GM20431 (cell line): Measurements from ENCODE around the gene AKT1S1.

Experiments used
- in situ Hi-C: fragments of 300-500 bp; cut with MseI, MboI; formaldehyde crosslinking; loops from one replicate; pipeline ENCODE4 v1.15.0; 2020; ENCODE audit warnings: low sequenced_read_pairs; ENCODE audit not compliant: unreplicated experiment

AKT1S1 gene

GRCh38 chr19:49844138-49845095 lies 32.7 kb downstream of the AKT1S1 start:
- in situ Hi-C loops, result no loop called here

GRCh38 chr19:49843265-49843664 lies 33.9 kb downstream of the AKT1S1 start:
- in situ Hi-C loops, result no loop called here

GRCh38 chr19:49840736-49841249 lies 36.4 kb downstream of the AKT1S1 start:
- in situ Hi-C loops, result no loop called here

GRCh38 chr19:49840321-49840720 lies 36.8 kb downstream of the AKT1S1 start:
- in situ Hi-C loops, result no loop called here

GRCh38 chr19:49839713-49840112 lies 37.4 kb downstream of the AKT1S1 start:
- in situ Hi-C loops, result no loop called here

GRCh38 chr19:49838885-49839588 lies 38.1 kb downstream of the AKT1S1 start:
- in situ Hi-C loops, result no loop called here

GRCh38 chr19:49837425-49837824 lies 39.7 kb downstream of the AKT1S1 start:
- in situ Hi-C loops, result no loop called here

- in situ Hi-C loops, result no loop called here
Measured at GRCh38 chr19:49837009-49837310, 40.2 kb downstream of the AKT1S1 start.

- in situ Hi-C loops, result no loop called here
Measured at GRCh38 chr19:49836176-49837008, 40.8 kb downstream of the AKT1S1 start.

- in situ Hi-C loops, result no loop called here
Measured at GRCh38 chr19:49835562-49835961, 41.6 kb downstream of the AKT1S1 start.

GRCh38 chr19:49833599-49833998 lies 43.6 kb downstream of the AKT1S1 start:
- in situ Hi-C loops, result no loop called here

GRCh38 chr19:49832556-49832955 lies 44.6 kb downstream of the AKT1S1 start:
- in situ Hi-C loops, result no loop called here

GRCh38 chr19:49831592-49831991 lies 45.6 kb downstream of the AKT1S1 start:
- in situ Hi-C loops, result no loop called here

- in situ Hi-C loops, result no loop called here
Measured at GRCh38 chr19:49830766-49831165, 46.4 kb downstream of the AKT1S1 start.

- in situ Hi-C loops, result no loop called here
Measured at GRCh38 chr19:49829721-49830120, 47.4 kb downstream of the AKT1S1 start.

GRCh38 chr19:49829200-49829599 lies 48.0 kb downstream of the AKT1S1 start:
- in situ Hi-C loops, result no loop called here

GRCh38 chr19:49827034-49827433 lies 50.1 kb downstream of the AKT1S1 start:
- in situ Hi-C loops, result no loop called here

- in situ Hi-C loops, result no loop called here
Measured at GRCh38 chr19:49824662-49825061, 52.5 kb downstream of the AKT1S1 start.

GRCh38 chr19:49823472-49823871 lies 53.7 kb downstream of the AKT1S1 start:
- in situ Hi-C loops, result no loop called here

GRCh38 chr19:49820125-49820524 lies 57.0 kb downstream of the AKT1S1 start:
- in situ Hi-C loops, result no loop called here
